Measurements from ENCODE around the gene FGA. TPM values are rescaled to one million over a fixed set of nuclear protein-coding genes. Genes with fewer than 3 reads are reported as not detected.
A peak's percentile ranks its signal among the peaks of the same experiment; 100 is the strongest.

FGA gene
- polyA plus RNA-seq, 2 of the 4 experiments (the other 2 are of a cell fraction) = 10.2 to 130 TPM

- Histone ChIP-seq H3K27ac (peak overlapping the region; percentile 70 to 81), H3K4me2 (peak overlapping the region; percentile 62), H3K4me3 (no peak overlapping the region), H3K4me1 (peaks cover 31% of the 10 kb centered on the region), H3K9me3 (no peaks in the 10 kb centered on the region)
- 15% methylated on average over 1 of the region's 1 CpG for WGBS (ENCODE audit: missing lambda C conversion rate)
- ChIA-PET POLR2A (no interaction called here), CTCF (interaction anchor here (1.0 kb wide), 1 partner anchor 20 kb away, joined by 3 read pairs; no protein-coding TSS in a partner anchor)
- FAIRE-seq (no peak), ATAC-seq (peak in 1 of 2 experiments; percentile 26; a peak in 2 of 6 replicates), DNase-seq (ENCODE audit: low read depth in 1 of 2, low spot score in 1 of 2) (peak in 1 of 2 experiments; percentile 28)
- TF ChIP-seq HOXB13 (CRISPR knock-in tag; IDR thresholded peaks at IDR 0.05; ENCODE audit: low read depth) (no peak), BCL3 (IDR thresholded peaks at IDR 0.05) (no peak), MAX (IDR thresholded peaks at IDR 0.05) (no peak), ZC3H11A (IDR thresholded peaks at IDR 0.05) (peak; percentile 77), NFE2L2 (conservative IDR thresholded peaks at IDR 0.05; ENCODE audit: low read length) (peak; percentile 36; the same call in 1 of the 2 replicates), CBX2 (IDR thresholded peaks at IDR 0.05; ENCODE audit: borderline replicate concordance, low read depth) (no peak), MAFK (IDR thresholded peaks at IDR 0.05; ENCODE audit: partially characterized antibody) (peak; percentile 81), CHD2 (IDR thresholded peaks at IDR 0.05; ENCODE audit: low read length, partially characterized antibody) (no peak)
Observed at GRCh38 chr4:154578919-154579318, 11.6 kb downstream of the FGA start.

- peak in 1 of 2 experiments; percentile 75; a peak in 3 of 6 replicates for ATAC-seq
- 20% methylated on average over 2 of the region's 2 CpGs for WGBS (ENCODE audit: missing lambda C conversion rate)
- Histone ChIP-seq H3K4me2 (peak overlapping the region; percentile 62), H3K27ac (peak overlapping the region; percentile 70 to 75), H3K4me1 (peaks cover 35% of the 10 kb centered on the region), H3K4me3 (0 out of 3 replicates have a peak overlapping the region, but pooled peaks have one; percentile 5), H3K9me3 (no peaks in the 10 kb centered on the region)
- TF ChIP-seq HDAC2 (IDR thresholded peaks at IDR 0.05) (no peak), HOXB5 (CRISPR knock-in tag; IDR thresholded peaks at IDR 0.05) (no peak), CTCF (IDR thresholded peaks at IDR 0.05) (no peak), JUN (IDR thresholded peaks at IDR 0.05) (peak in 1 of 2 experiments; percentile 46; a peak in 1 of 5 replicates), GATA3 (IDR thresholded peaks at IDR 0.05; ENCODE audit: borderline replicate concordance) (peak; percentile 72), CEBPB (IDR thresholded peaks at IDR 0.05) (peak; percentile 82 to 89), EP300 (IDR thresholded peaks at IDR 0.05) (peak; percentile 48 to 59; a peak in 2 of 5 replicates), HES2 (IDR thresholded peaks at IDR 0.05) (peak; percentile 47; the same call in 1 of the 2 replicates)
- DNase-seq (ENCODE audit: low read depth in 1 of 2, low spot score in 1 of 2) = peak in 1 of 2 experiments; percentile 65
- FAIRE-seq = no peak
- POLR2A ChIA-PET = no interaction called here
- CTCF ChIA-PET = interaction anchor here (1.4 to 1.6 kb wide), 2 partner anchors 18 to 41 kb away, joined by 4 read pairs; no protein-coding TSS in a partner anchor
Observed at GRCh38 chr4:154577324-154577723, 13.2 kb downstream of the FGA start.

- Histone ChIP-seq H3K4me1 (peaks cover 38% of the 10 kb centered on the region), H3K9me3 (no peaks in the 10 kb centered on the region), H3K27ac (no peak overlapping the region), H3K4me2 (no peak overlapping the region), H3K4me3 (no peak overlapping the region)
- no peak for ATAC-seq
- DNase-seq (ENCODE audit: low read depth in 1 of 2, low spot score in 1 of 2) = no peak
- TF ChIP-seq ZNF302 (CRISPR knock-in tag; IDR thresholded peaks at IDR 0.05) = no peak
- no peak for TF ChIP-seq KDM5A (IDR thresholded peaks at IDR 0.05)
- CTCF ChIA-PET = interaction anchor here (0.9 kb wide), 1 partner anchor 24 kb away, joined by 4 read pairs; the partner anchor contains the start of gene PLRG1
- POLR2A ChIA-PET = no interaction called here
- 86% methylated on average over 3 of the region's 3 CpGs for WGBS (ENCODE audit: missing lambda C conversion rate)
- FAIRE-seq = no peak
Observed at GRCh38 chr4:154574311-154574710, 16.2 kb downstream of the FGA start.
